OCI-LY7 (cell line): ENCODE data around the gene OSBPL6.

Source experiments
- EZH2phosphoT487 ChIP-seq: fragments of 200-600 bp; sonication (generic); IDR thresholded peaks from 2 replicates; pipeline ENCODE4 v1.6.1; 2018; ENCODE audit warnings: low read depth, borderline replicate concordance, mild to moderate bottlenecking, mixed run types, antibody characterized with exemption, low read length, moderate library complexity, mixed read lengths
- TF ChIP-seq, protein P1 (sequence below): fragments of 200-600 bp; sonication (generic); conservative IDR thresholded peaks from 2 replicates; pipeline ENCODE4 v1.5.1; 2014; ENCODE audit warnings: mild to moderate bottlenecking, antibody characterized with exemption, low read length, moderate library complexity, mixed read lengths

DNA sequence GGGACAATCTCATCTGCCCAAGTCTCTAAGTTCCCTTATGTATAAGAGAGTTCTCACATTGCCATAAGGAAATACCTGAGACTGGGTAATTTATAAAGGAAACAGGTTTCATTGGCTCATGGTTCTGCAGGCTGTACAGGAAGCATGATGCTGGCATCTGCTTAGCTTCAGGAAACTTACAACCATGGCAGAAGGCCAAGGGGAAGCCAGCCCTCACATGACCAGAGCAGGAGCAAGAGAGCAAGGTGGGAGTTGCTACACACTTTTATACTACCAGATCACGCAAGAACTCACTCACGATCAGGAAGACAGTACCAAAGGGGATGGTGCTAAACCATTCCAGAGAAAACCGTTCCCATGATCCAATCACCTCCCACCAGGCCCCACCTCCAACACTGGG is 182.7 kb downstream of the OSBPL6 start:
- no peak for TF ChIP-seq EZH2phosphoT487
- TF ChIP-seq, protein P1, sequence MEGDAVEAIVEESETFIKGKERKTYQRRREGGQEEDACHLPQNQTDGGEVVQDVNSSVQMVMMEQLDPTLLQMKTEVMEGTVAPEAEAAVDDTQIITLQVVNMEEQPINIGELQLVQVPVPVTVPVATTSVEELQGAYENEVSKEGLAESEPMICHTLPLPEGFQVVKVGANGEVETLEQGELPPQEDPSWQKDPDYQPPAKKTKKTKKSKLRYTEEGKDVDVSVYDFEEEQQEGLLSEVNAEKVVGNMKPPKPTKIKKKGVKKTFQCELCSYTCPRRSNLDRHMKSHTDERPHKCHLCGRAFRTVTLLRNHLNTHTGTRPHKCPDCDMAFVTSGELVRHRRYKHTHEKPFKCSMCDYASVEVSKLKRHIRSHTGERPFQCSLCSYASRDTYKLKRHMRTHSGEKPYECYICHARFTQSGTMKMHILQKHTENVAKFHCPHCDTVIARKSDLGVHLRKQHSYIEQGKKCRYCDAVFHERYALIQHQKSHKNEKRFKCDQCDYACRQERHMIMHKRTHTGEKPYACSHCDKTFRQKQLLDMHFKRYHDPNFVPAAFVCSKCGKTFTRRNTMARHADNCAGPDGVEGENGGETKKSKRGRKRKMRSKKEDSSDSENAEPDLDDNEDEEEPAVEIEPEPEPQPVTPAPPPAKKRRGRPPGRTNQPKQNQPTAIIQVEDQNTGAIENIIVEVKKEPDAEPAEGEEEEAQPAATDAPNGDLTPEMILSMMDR: no peak
